Measurements from ENCODE around the gene RNF220.

RNF220 gene

DNA sequence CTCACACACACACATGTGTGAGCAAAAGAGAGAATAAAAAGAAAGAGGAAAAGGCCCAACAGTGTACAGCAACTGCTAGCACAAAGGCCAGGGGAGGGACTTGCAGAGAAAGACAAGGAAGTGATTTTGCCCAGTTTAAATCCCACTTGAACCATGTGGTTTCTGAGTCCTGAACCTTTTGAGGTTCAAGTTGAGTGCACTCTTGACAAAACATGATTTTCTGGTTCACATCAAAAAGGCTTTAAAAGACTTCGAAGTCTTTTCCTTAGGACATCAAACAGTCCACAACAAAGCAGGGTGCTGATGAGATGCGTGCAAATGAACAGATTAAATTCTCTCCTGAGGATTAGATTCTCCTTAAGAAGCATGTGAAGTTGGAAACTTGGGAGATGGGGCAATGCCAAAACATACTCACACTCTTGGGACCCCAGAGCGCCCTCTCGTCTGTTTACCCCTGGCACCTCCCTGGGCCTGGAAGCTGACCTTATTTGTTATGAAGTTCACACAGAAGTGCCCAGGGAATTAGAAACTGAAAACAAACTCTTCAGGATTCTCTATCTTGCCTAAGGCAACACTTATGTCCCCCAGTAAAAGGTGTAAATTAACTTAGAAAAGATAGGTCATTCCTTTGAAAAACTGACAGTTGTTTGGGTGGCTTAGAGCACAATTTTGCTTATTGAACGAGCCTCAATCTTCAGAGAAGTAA lies 31.5 kb downstream of the RNF220 start:
- no peak for DNase-seq

DNA sequence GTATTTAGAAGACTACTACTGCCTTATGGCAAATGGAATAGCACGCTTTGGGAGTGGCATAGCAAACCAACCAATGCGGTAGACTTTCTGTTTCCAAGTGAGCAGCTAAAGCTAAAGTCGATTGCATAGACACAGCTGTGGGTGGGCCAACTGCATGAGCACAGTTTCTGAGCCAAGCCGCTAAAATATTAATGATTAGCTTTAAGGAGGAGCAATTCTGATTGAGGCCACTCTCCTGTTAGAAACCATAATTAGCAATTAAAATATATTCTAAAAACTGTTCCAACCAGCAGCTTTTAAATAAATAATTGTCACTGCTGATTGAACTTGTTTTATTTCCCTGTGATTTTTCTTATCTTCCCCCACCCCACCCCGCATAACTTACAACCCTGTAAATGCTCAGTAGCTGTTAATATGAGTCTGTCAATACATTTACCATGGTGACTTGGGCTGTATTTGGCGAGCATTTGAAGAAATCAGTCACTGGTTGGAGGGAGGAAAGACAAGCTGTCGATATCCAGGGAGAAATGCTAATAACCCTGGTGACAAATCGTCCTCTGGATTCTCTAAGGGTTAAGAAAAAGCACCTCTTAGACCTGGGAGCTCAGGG lies 32.2 kb downstream of the RNF220 start:
- DNase-seq: no peak

GRCh38 chr1:44442791-44443190 lies 37.7 kb downstream of the RNF220 start:
- DNase-seq: no peak

- no peak for DNase-seq
Measured at GRCh38 chr1:44447051-44447810, 42.2 kb downstream of the RNF220 start.

DNA sequence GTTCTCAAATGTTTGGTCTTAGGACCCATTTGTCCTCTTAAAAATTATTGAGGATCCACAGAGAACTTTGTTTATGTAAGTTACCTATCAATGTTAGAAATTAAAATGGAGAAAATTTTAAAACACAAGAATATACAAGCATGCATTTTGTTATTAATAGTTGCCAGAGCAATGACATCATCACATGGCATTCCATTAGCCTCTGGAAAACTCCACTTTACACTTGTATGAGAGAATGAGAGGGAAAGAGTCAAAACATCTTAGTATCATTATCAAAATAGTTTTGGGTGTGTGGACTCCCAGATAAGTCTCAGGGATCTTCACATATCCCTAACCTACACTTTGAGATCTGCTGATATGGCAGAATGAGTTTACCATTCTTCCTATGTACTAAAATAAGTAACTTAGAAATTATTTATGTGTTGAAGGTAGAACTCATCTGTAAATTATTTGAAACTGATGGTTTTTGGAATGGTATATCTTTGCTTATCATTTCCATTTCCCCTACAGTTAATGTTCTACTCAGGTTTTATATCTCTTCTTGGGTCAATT lies 48.8 kb downstream of the RNF220 start:
- no peak for DNase-seq

- no peak for DNase-seq
Measured at GRCh38 chr1:44454704-44455103, 49.6 kb downstream of the RNF220 start.

DNA sequence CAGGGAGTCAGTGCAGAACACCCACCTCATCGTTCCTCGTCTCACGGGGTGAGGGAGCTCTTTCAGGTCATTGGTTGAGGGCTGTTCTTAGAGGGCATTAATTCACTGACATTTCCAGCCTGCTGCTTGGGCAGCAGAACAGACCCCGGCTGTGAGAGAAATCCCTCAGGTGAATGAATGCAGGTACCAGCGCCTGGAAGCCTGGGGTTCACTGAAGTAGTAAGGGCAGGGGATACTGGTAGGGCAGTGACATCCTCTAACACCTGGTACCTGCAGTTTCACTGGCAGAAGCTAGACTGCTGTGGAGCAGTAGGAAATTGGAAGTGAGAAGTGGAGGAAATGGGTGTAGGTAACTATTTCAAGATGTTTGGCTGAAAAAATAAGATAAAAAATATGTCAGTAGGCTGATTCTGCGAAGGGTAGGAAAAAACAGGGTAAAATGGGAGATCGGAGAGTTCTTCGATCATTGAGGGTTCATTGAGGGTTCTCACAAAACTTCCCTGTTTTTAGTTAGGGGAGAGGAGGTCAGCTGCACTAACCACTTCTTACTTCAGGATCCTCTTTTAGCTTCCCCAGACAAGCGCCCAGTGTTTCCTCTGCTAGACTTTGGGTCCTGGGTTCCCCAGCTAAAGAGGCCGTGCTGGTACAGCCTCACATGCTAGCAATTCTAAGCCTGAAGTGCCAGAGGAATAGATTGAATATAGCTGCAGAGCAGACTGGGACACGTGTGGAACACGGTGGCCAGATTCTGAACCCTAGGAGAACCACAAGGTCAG lies 55.2 kb downstream of the RNF220 start:
- no peak for DNase-seq

DNA sequence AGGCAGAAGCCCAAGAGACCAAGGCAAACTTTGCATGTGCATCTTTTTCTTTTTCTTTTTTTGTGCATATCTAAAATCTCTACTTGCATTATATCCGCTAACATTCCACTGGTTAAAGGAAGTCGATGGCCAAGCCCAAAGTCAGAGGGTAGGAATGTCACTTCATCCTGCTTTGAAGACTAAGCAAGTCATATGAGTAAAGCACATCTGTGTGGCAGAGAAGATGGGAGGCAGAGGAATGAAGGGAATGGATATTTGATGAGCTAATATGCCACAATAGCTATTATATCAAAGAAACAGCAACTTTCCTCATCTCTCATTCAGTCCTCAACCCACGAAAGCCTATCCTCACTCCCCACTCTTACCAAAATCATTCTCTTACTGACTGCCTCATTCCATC lies 59.3 kb downstream of the RNF220 start:
- DNase-seq: no peak

DNA sequence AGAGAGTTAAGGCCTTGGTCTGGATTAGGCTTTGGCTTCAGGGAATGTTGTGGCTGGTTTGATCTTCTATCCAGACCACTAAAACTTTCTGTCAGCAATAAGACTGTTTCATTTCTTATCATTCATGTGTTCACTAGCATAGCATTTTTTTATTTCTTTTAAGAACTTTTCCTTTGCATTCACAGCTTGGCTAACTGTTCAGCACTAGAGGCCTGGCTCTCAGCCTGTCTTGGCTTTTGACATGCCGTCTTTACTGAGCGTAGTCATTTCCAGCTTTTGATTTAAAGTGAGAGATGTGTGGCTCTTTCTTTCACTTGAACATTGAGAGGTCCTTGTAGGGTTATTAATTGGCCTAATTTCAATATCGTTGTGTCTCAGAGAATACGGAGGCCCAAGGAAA lies 62.5 kb downstream of the RNF220 start:
- DNase-seq: no peak

GRCh38 chr1:44471911-44472453 lies 66.9 kb downstream of the RNF220 start:
- no peak for DNase-seq

- no peak for DNase-seq
Measured at GRCh38 chr1:44472620-44473525, 67.8 kb downstream of the RNF220 start.

- no peak for DNase-seq
Measured at GRCh38 chr1:44476891-44477290, 71.8 kb downstream of the RNF220 start.

GRCh38 chr1:44481701-44482100 lies 76.6 kb downstream of the RNF220 start:
- DNase-seq: no peak

DNA sequence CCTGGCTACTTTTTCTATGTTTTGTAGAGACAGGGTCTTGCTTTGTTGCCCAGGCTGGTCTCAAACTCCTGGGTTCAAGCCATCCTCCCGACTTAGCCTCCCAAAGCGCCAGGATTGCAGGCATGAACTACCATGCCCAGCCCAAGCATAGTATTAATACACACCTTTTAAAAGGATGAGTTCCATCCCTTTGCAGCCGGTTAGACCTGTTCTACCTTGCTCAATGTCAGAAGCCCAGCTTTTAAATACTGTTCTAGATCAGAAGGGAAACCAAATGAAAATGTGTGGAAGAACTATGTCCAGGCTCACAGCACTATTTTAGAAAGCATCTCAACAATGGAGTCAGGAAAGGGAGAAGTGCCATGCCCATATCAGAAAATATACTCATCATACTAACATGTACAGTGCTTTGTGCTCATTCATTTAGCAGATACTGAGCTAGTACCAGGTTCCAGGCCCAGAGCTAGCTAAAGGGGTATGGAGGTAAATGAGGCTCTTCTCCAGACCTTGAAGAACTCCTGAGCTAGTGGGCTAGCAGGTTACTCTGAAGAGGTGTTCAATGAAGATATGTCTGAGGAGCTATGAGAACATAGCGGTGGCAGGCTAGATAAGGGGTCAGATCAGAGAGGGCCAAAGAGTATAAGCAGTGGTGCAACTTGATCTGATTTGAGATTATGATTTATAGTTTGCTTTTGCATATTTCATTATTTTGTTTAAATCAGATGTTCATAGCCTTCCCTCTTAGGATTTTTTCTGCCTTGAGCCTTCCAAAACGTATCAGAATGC lies 78.2 kb downstream of the RNF220 start:
- DNase-seq: no peak

DNA sequence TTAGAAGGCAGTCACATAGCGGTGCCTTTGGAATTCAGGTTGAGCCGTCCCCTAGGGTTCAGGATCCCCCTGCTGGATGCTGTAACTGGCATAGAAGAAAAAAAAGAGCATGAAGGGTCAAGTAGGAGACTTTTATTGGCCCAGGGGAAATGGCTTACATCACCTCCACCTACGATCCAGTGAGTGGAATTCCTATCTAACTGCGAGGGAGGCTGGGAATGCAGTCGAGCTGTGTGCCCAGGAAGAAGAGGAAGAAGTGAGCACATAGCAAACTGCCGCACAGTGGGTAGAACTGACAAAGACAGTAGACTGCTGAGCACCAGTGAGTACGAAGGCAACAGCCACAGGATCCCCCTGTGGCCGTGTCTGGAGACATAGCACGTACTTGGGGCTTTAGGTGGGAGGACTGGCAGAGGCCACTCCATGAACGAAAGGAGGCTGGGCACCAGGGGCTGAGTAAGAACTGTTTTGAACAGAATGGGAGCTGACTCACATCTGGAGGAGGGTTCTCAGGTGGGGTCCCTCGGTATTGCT lies 79.2 kb downstream of the RNF220 start:
- no peak for DNase-seq

- DNase-seq: no peak
Measured at GRCh38 chr1:44485229-44485933, 80.3 kb downstream of the RNF220 start.

DNA sequence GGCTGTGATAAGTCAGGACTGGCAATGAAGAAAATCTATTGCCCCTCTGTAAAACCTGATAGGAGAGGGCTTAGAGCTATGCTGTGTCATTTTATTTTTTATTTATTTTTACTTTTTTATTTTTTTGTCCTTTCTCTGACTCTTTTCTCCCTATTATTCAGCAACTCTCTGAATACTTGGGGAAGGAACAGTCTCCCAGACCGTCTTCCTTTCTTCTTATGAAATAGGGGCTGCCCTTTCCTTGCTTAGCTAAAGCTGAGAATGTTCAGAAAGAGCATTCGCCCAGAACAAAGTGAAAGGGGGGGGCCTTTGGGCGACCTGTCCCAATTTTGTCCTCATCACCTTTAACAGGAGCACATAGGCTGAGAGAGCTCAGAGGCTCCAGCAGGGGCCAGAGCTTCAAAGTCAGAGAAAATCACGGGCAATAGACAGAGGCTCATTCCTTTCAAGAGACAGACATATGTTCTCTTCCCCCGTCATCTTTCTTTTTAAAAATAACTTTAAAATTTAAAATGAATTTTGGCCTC lies 80.9 kb downstream of the RNF220 start:
- DNase-seq: no peak

DNA sequence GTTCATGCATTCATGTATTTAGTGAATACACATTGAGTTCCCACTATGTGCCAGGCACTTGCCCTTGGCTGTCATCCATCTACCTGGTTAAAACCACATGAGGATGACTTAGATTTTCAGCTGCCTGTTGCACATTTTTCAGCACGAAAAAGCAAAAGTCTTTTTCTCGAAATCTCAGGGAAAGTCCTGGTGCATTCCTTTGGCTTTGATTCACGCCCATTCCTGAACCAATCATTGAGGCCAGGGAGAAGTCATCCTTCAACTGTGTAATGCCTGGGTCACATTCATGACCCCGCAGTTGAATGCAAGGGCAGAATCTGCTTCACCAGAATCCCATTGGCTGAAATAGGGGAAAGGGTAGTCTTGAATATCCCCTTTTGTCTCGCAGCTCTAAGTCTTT lies 84.4 kb downstream of the RNF220 start:
- no peak for DNase-seq

GRCh38 chr1:44496541-44497171 lies 91.6 kb downstream of the RNF220 start:
- DNase-seq: no peak

Data from stimulated activated CD4-positive, alpha-beta T cell treated with anti-CD3 and anti-CD28 coated beads, Interleukin-4, amount 100 ng/mL, for 1 hour (primary cell).